GM23338 (cell line): ENCODE data around the gene PARP11. TPM values are rescaled to one million over a fixed set of nuclear protein-coding genes. Genes with fewer than 3 reads are reported as not detected.

ENCODE experiments used
- ATAC-seq: fragments of 200-7000 bp; cut with Tn5 transposase; 3 replicates; pipeline ENCODE4 v1.9.1; 2020
- DNase-seq: peaks from one replicate; pipeline ENCODE4 v3.0.0-alpha.2; 2015; ENCODE audit warnings: low spot score
- H2AFZ ChIP-seq: fragments of 200-600 bp; sonication (generic); 2 replicates; pipeline ENCODE4 v1.8.0; 2016; ENCODE audit warnings: antibody characterized with exemption, mild to moderate bottlenecking, moderate library complexity
- H3F3A ChIP-seq: fragments of 200-600 bp; sonication (generic); replicated peaks from 2 replicates; pipeline ENCODE4 v1.8.0; 2017; ENCODE audit warnings: antibody characterized with exemption, mixed run types, low read depth
- H3K27ac ChIP-seq: fragments of 200-600 bp; sonication (generic); 2 replicates; pipeline ENCODE4 v1.6.1; 2016; ENCODE audit warnings: low read depth
- H3K27me3 ChIP-seq: fragments of 200-600 bp; sonication (generic); 2 replicates; pipeline ENCODE4 v1.8.0; 2016; ENCODE audit warnings: mild to moderate bottlenecking, mixed run types, moderate library complexity; ENCODE audit not compliant: insufficient read depth
- H3K36me3 ChIP-seq: fragments of 200-600 bp; sonication (generic); 2 replicates; pipeline ENCODE4 v1.8.0; 2016; ENCODE audit warnings: mild to moderate bottlenecking; ENCODE audit not compliant: insufficient read depth
- H3K4me1 ChIP-seq: fragments of 200-600 bp; sonication (generic); 2 replicates; pipeline ENCODE4 v1.8.0; 2016; ENCODE audit warnings: mild to moderate bottlenecking, moderate library complexity; ENCODE audit not compliant: insufficient read depth
- H3K4me2 ChIP-seq: fragments of 200-600 bp; sonication (generic); 2 replicates; pipeline ENCODE4 v1.7.1; 2017; ENCODE audit warnings: mixed run types
- H3K4me3 ChIP-seq: fragments of 200-600 bp; sonication (generic); 2 replicates; pipeline ENCODE4 v1.6.1; 2016; ENCODE audit warnings: mixed run types
- H3K79me2 ChIP-seq: fragments of 200-600 bp; sonication (generic); replicated peaks from 2 replicates; pipeline ENCODE4 v1.8.0; 2017; ENCODE audit warnings: mild to moderate bottlenecking; ENCODE audit not compliant: insufficient read depth
- H3K9me2 ChIP-seq: fragments of 200-600 bp; sonication (generic); 2 replicates; pipeline ENCODE4 v1.8.0; 2017; ENCODE audit not compliant: insufficient read depth
- H4K20me1 ChIP-seq: fragments of 200-600 bp; sonication (generic); replicated peaks from 2 replicates; pipeline ENCODE4 v1.8.0; 2017; ENCODE audit warnings: mild to moderate bottlenecking; ENCODE audit not compliant: insufficient read depth
- H3K27ac Mint-ChIP-seq: 2 replicates; pipeline ENCODE4 v1.8.0; 2020; ENCODE audit warnings: inconsistent platforms, mild to moderate bottlenecking, moderate library complexity, mixed read lengths
- H3K27me3 Mint-ChIP-seq: 3 replicates; pipeline ENCODE4 v1.8.0; 2022; ENCODE audit warnings: low read depth, mild to moderate bottlenecking, moderate library complexity, mixed read lengths, inconsistent platforms; ENCODE audit not compliant: insufficient read depth, poor library complexity
- H3K36me3 Mint-ChIP-seq: 3 replicates; pipeline ENCODE4 v1.8.0; 2021; ENCODE audit warnings: low read depth, mild to moderate bottlenecking, inconsistent platforms, moderate library complexity, mixed read lengths
- H3K4me1 Mint-ChIP-seq: 3 replicates; pipeline ENCODE4 v1.8.0; 2020; ENCODE audit warnings: mild to moderate bottlenecking, inconsistent platforms, mixed read lengths
- H3K4me3 Mint-ChIP-seq: 3 replicates; pipeline ENCODE4 v1.8.0; 2021; ENCODE audit warnings: moderate library complexity, mild to moderate bottlenecking, inconsistent platforms, mixed read lengths
- H3K9me3 Mint-ChIP-seq: 3 replicates; pipeline ENCODE4 v1.8.0; 2020; ENCODE audit warnings: moderate library complexity, mild to moderate bottlenecking, inconsistent platforms, mixed read lengths
- CREB1 ChIP-seq: fragments of 250-450 bp; sonication (Bioruptor Pico); IDR thresholded peaks from 2 replicates; pipeline ENCODE4 v1.5.0; 2020; ENCODE audit warnings: low read depth, mild to moderate bottlenecking, moderate library complexity
- EZH2 ChIP-seq: fragments of 200-600 bp; sonication (generic); IDR thresholded peaks from one replicate; pipeline ENCODE4 v1.8.0; 2017; ENCODE audit warnings: antibody characterized with exemption, mild to moderate bottlenecking, low read depth; ENCODE audit not compliant: unreplicated experiment
- JUNB ChIP-seq: IDR thresholded peaks from one replicate; pipeline ENCODE4 v1.6.1; 2016; ENCODE audit warnings: antibody characterized with exemption; ENCODE audit not compliant: unreplicated experiment
- NANOG ChIP-seq: IDR thresholded peaks from 2 replicates; pipeline ENCODE4 v1.6.1; 2016; ENCODE audit warnings: antibody characterized with exemption, borderline replicate concordance
- POLR2AphosphoS5 ChIP-seq: IDR thresholded peaks from 2 replicates; pipeline ENCODE4 v1.6.1; 2016; ENCODE audit warnings: antibody characterized with exemption, low read depth
- STAT1 ChIP-seq: IDR thresholded peaks from one replicate; pipeline ENCODE4 v1.6.1; 2016; ENCODE audit warnings: antibody characterized with exemption; ENCODE audit not compliant: unreplicated experiment
- ZNF114 ChIP-seq: fragments of 250-450 bp; sonication (Bioruptor Pico); IDR thresholded peaks from 2 replicates; pipeline ENCODE4 v1.5.0; 2020; ENCODE audit warnings: mild to moderate bottlenecking, moderate library complexity
- ZNF331 ChIP-seq: fragments of 250-450 bp; sonication (Bioruptor Pico); IDR thresholded peaks from 2 replicates; pipeline ENCODE4 v1.5.0; 2020; ENCODE audit warnings: low read depth, mild to moderate bottlenecking, moderate library complexity
- polyA plus RNA-seq: library from polyadenylated mRNA; unstranded; fragments of >200 nt; fragmentation: Nextera tagmentation; extraction: Ambion mirVana; gene quantifications from 2 replicates; pipeline ENCODE4 v1.2.1, GENCODE V29; 2016
- total RNA-seq: library from RNA; depleted of rRNA; stranded (reverse); fragments of >200 nt; shearing (Covaris generic); gene quantifications from 2 replicates; pipeline ENCODE4 v1.2.3, GENCODE V29; 2014
- TF ChIP-seq, protein P1 (sequence below), 2 experiments: fragments of 200-600 bp in 1 of 2; sonication (generic) in 1 of 2; conservative IDR thresholded peaks; 2 replicates each; pipeline versions ENCODE4 v1.5.1 to v1.6.1; 2016 to 2017; ENCODE audit warnings: antibody characterized with exemption in 2 of 2, low read depth in 2 of 2, mild to moderate bottlenecking in 2 of 2, moderate library complexity in 1 of 2
- TF ChIP-seq, protein P2 (sequence below): IDR thresholded peaks from one replicate; pipeline ENCODE4 v1.6.1; 2018; ENCODE audit warnings: antibody characterized with exemption; ENCODE audit not compliant: unreplicated experiment
- TF ChIP-seq, protein P3 (sequence below): IDR thresholded peaks from 2 replicates; pipeline ENCODE4 v1.6.1; 2016; ENCODE audit warnings: antibody characterized with exemption

The PARP11 gene
- total and polyA plus RNA-seq, 2 experiments from 2014 or later: 4.8 to 11.5 TPM

DNA sequence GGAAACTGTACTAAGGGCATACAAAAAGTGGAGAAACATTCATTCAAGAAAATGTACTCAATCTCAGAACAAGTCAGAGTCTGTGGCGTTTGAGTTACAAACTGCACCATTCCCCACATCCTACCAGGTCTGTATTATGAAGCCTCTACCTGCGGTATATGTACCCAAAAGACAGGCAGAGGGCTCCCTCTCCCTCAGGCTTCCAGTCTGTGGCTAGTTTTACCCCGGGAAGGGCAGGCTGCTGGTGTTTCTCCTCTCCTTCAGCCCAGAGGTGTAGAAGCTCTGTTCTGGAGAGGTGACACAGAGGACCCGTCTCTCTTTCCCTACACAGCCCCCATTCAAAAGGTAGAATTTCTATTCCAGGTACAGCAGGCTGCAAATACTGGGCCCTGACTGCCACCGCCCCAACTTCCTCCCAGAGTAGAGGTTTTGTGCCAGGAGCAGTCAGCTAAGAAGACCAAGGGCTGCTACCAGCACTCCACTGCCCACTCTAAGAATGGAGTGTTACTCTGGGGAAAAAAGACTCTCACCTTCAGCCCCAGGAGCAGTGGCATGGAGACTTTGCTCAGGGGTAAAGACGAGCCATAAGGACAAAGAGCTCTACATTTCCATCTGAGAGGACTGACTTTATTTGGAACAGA, 39.4 kb downstream of the PARP11 start:
- no peak overlapping the region for H3K27ac ChIP-seq
- peaks cover 3% of the 10 kb centered on the region for H3K27me3 Mint-ChIP-seq
- peaks cover 3% of the 10 kb centered on the region; the same call in 2 of the 3 replicates for H3K9me3 Mint-ChIP-seq
- peaks cover 7% of the 10 kb centered on the region; the same call in 1 of the 2 replicates for H3K4me1 ChIP-seq
- ATAC-seq (peak; percentile 93), DNase-seq (peak; percentile 60)
- no peak overlapping the region for H2AFZ ChIP-seq
- H3K36me3 ChIP-seq: no peaks in the 10 kb centered on the region
- TF ChIP-seq, protein P1, sequence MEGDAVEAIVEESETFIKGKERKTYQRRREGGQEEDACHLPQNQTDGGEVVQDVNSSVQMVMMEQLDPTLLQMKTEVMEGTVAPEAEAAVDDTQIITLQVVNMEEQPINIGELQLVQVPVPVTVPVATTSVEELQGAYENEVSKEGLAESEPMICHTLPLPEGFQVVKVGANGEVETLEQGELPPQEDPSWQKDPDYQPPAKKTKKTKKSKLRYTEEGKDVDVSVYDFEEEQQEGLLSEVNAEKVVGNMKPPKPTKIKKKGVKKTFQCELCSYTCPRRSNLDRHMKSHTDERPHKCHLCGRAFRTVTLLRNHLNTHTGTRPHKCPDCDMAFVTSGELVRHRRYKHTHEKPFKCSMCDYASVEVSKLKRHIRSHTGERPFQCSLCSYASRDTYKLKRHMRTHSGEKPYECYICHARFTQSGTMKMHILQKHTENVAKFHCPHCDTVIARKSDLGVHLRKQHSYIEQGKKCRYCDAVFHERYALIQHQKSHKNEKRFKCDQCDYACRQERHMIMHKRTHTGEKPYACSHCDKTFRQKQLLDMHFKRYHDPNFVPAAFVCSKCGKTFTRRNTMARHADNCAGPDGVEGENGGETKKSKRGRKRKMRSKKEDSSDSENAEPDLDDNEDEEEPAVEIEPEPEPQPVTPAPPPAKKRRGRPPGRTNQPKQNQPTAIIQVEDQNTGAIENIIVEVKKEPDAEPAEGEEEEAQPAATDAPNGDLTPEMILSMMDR (conservative IDR thresholded peaks at IDR 0.05; ENCODE audit: low read depth in 2 of 2): peak; percentile 10 to 49; a peak in 2 of 4 replicates
- TF ChIP-seq EZH2: no peak
- H3F3A ChIP-seq: no peaks in the 10 kb centered on the region
- H3K4me2 ChIP-seq: no peak overlapping the region
- H3K36me3 Mint-ChIP-seq: peaks cover 6% of the 10 kb centered on the region
- H3K4me3 Mint-ChIP-seq: no peak overlapping the region
- H3K79me2 ChIP-seq: peaks cover 9% of the 10 kb centered on the region; the same call in 1 of the 2 replicates
- H3K4me1 Mint-ChIP-seq: peaks cover 15% of the 10 kb centered on the region
- H3K27ac Mint-ChIP-seq: 0 out of 2 replicates have a peak overlapping the region, but pooled peaks have one; percentile 33
- H3K4me3 ChIP-seq: no peak overlapping the region
- no peaks in the 10 kb centered on the region for H3K27me3 ChIP-seq
- H4K20me1 ChIP-seq: no peaks in the 10 kb centered on the region
- H3K9me2 ChIP-seq: no peaks in the 10 kb centered on the region

DNA sequence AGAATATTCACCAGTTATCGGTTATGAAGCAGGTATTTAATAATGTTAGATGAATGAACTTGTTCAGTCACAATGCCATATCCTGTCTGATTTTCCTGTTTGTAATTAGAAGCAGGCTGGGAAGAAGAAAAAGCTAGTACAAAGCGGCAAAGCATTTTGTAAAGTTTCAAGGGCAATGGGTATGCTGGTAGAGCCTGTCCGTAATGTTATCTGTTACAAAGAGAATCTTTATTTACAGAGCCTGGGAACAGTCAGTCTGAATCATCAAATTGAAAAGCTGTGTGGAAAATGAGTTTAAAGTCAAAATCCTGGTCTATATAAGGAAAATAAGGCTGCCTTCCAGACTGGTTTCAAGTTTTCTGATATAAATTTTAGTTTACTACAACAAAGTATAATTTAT, 40.5 kb downstream of the PARP11 start:
- Mint-ChIP-seq H3K4me1 (peaks cover 15% of the 10 kb centered on the region), H3K27me3 (peaks cover 3% of the 10 kb centered on the region), H3K4me3 (no peak overlapping the region), H3K27ac (no peak overlapping the region), H3K36me3 (no peaks in the 10 kb centered on the region), H3K9me3 (no peaks in the 10 kb centered on the region)
- no peaks in the 10 kb centered on the region for H3K9me2 ChIP-seq
- H3K36me3 ChIP-seq: no peaks in the 10 kb centered on the region
- no peak overlapping the region for H2AFZ ChIP-seq
- no peak overlapping the region for H3K27ac ChIP-seq
- no peak overlapping the region for H3K4me3 ChIP-seq
- ATAC-seq (no peak), DNase-seq (no peak)
- H3F3A ChIP-seq: no peaks in the 10 kb centered on the region
- H4K20me1 ChIP-seq: no peaks in the 10 kb centered on the region
- H3K79me2 ChIP-seq: peaks cover 9% of the 10 kb centered on the region; the same call in 1 of the 2 replicates
- H3K4me2 ChIP-seq: no peak overlapping the region
- peaks cover 7% of the 10 kb centered on the region; the same call in 1 of the 2 replicates for H3K4me1 ChIP-seq
- H3K27me3 ChIP-seq: no peaks in the 10 kb centered on the region
- TF ChIP-seq, protein P1 (conservative IDR thresholded peaks at IDR 0.05; ENCODE audit: low read depth in 2 of 2): no peak
- TF ChIP-seq, protein P2, sequence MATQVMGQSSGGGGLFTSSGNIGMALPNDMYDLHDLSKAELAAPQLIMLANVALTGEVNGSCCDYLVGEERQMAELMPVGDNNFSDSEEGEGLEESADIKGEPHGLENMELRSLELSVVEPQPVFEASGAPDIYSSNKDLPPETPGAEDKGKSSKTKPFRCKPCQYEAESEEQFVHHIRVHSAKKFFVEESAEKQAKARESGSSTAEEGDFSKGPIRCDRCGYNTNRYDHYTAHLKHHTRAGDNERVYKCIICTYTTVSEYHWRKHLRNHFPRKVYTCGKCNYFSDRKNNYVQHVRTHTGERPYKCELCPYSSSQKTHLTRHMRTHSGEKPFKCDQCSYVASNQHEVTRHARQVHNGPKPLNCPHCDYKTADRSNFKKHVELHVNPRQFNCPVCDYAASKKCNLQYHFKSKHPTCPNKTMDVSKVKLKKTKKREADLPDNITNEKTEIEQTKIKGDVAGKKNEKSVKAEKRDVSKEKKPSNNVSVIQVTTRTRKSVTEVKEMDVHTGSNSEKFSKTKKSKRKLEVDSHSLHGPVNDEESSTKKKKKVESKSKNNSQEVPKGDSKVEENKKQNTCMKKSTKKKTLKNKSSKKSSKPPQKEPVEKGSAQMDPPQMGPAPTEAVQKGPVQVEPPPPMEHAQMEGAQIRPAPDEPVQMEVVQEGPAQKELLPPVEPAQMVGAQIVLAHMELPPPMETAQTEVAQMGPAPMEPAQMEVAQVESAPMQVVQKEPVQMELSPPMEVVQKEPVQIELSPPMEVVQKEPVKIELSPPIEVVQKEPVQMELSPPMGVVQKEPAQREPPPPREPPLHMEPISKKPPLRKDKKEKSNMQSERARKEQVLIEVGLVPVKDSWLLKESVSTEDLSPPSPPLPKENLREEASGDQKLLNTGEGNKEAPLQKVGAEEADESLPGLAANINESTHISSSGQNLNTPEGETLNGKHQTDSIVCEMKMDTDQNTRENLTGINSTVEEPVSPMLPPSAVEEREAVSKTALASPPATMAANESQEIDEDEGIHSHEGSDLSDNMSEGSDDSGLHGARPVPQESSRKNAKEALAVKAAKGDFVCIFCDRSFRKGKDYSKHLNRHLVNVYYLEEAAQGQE: no peak
- no peak for TF ChIP-seq CREB1 (CRISPR knock-in tag)
- TF ChIP-seq, protein P3, sequence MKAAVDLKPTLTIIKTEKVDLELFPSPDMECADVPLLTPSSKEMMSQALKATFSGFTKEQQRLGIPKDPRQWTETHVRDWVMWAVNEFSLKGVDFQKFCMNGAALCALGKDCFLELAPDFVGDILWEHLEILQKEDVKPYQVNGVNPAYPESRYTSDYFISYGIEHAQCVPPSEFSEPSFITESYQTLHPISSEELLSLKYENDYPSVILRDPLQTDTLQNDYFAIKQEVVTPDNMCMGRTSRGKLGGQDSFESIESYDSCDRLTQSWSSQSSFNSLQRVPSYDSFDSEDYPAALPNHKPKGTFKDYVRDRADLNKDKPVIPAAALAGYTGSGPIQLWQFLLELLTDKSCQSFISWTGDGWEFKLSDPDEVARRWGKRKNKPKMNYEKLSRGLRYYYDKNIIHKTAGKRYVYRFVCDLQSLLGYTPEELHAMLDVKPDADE: no peak
- TF ChIP-seq ZNF331 (CRISPR knock-in tag): no peak
- TF ChIP-seq POLR2AphosphoS5: no peak
- no peak for TF ChIP-seq ZNF114
- no peak for TF ChIP-seq JUNB
- no peak for TF ChIP-seq NANOG
- no peak for TF ChIP-seq STAT1
